ENCODE measurements around the gene SCYGR1. TPM values are rescaled to one million over a fixed set of nuclear protein-coding genes. Genes with fewer than 3 reads are reported as not detected.
A peak's percentile ranks its signal among the peaks of the same experiment; 100 is the strongest.

Gene SCYGR1
- total RNA-seq, 4 donors from 2014 or later, result not detected

DNA sequence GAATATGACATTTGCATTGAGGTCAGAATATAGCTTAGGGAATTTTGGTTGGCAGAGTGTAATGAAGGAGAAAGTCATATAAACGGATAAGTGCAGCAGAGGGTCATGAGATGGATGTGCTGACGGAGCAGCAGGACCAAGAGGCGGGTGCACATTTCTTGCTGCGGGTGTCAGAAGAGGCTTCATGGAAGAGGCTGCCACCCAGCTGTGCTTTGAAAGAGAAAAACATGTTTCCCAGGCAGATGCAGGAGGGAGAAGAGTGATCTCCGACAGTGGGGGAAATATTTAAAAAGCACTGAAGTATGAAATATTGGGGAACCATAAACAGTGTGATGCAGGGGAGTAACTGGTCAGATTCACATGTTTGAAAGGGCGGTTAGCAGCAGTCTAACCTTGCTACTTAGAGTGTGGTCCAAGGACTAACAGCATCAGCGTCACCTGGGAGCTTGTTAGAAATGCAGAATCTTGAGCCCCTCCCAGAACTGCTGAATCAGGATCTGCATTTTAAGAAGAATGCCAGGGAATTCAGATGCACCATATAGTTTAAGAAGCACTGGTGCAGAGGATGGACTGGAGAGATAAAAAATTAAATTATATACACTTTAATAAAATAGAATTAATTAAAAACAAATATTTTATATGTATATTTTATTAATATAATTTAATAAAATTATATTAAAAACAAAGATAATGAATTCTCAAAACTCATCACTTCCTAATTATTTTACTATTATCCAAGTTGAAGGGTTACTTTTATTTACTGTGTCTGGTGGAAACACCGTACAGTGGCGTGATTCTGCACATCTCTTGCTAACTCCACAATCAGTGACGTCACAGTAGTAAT is 36.1 kb upstream of the SCYGR1 start:
- H3K9me3 ChIP-seq, result no peaks in the 10 kb centered on the region
- no peak for DNase-seq (ENCODE audit: extremely low spot score)
- no peak overlapping the region for H3K4me3 ChIP-seq
- no peaks in the 10 kb centered on the region for H3K36me3 ChIP-seq
- no peak overlapping the region for H3K27ac ChIP-seq (replicated peaks in 1 of 4)
- intact Hi-C loops (cut with DNase I), result no loop called here
- H3K27me3 ChIP-seq, result no peaks in the 10 kb centered on the region
- 59% methylated on average over 10 of the region's 10 CpGs for WGBS
- H3K4me1 ChIP-seq, result no peaks in the 10 kb centered on the region
- no peak for TF ChIP-seq POLR2AphosphoS5 (IDR thresholded peaks at IDR 0.05)
- no peak for TF ChIP-seq POLR2A (IDR thresholded peaks at IDR 0.05; ENCODE audit: low read depth)
- TF ChIP-seq EP300 (IDR thresholded peaks at IDR 0.05), result no peak
- no peak for TF ChIP-seq CTCF (IDR thresholded peaks at IDR 0.05)

DNA sequence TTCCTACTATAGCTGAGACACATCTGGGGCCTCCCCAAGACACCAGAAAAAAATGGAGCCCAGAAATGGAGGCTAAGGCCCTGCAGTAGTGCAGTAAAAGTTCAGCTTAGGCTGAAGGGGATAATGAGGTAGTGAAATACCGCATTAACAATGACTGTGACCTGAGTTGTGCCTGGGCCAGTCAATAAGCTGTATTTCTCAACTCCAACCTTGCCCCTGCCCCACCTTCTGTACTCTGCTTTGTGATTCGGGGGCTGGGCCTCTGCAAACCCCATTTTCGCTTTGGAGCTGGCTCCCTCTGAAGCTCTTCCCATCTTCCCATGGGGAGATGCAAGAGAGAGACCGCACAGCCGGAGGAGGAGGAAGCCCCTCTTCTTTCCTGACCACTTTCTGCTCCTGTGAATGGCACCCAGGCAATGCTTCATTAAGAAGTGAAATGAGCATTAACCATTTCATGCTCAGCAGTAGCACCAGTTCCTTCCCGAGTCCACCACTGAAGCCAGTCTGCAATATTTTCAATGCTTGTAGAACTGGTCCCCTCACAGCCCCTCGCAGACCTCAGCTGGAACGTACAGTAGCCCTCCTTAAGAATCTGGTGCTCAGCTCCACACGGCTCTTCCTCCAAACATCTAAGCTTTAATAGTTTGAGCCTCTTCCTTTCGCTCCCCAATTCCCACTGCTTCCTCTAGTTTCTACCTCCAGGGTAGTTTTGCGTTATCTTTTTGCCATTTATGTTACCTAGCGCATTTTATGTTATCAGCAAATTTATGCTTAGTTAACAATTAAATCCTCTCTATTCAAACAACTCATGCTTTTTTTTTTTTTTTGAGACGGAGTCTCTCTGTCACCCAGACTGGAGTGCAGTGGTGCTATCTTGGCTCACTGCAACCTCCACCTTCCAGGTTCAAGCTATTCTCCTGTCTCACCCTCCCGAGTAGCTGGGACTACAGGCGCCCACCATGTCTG is 32.6 kb upstream of the SCYGR1 start:
- Histone ChIP-seq H3K27me3 (no peaks in the 10 kb centered on the region), H3K4me1 (peaks cover 2 to 5% (median 3%) of the 10 kb centered on the region in 4 donors), H3K9me3 (no peaks in the 10 kb centered on the region), H3K27ac (replicated peaks in 1 of 4) (no peak overlapping the region), H3K4me3 (no peak overlapping the region), H3K36me3 (no peaks in the 10 kb centered on the region)
- DNase-seq (ENCODE audit: extremely low spot score), result no peak
- TF ChIP-seq CTCF (IDR thresholded peaks at IDR 0.05) (no peak), POLR2A (IDR thresholded peaks at IDR 0.05; ENCODE audit: low read depth) (no peak), POLR2AphosphoS5 (IDR thresholded peaks at IDR 0.05) (no peak), EP300 (IDR thresholded peaks at IDR 0.05) (no peak)
- 87% methylated on average over 15 of the region's 15 CpGs for WGBS
- intact Hi-C loops (cut with DNase I), result no loop called here

GRCh38 chr2:227416701-227417100 is 29.0 kb upstream of the SCYGR1 start:
- TF ChIP-seq POLR2AphosphoS5 (IDR thresholded peaks at IDR 0.05) (no peak), CTCF (IDR thresholded peaks at IDR 0.05) (no peak), EP300 (IDR thresholded peaks at IDR 0.05) (no peak), POLR2A (IDR thresholded peaks at IDR 0.05; ENCODE audit: low read depth) (no peak)
- Histone ChIP-seq H3K27me3 (no peaks in the 10 kb centered on the region), H3K36me3 (no peaks in the 10 kb centered on the region), H3K9me3 (no peaks in the 10 kb centered on the region), H3K4me1 (peaks cover 5 to 13% (median 7%) of the 10 kb centered on the region in 4 donors), H3K4me3 (no peak overlapping the region), H3K27ac (replicated peaks in 1 of 4) (peak overlapping the region; percentile 4 to 50 (median 44))
- WGBS, result 82% methylated on average over 4 of the region's 4 CpGs
- no peak for DNase-seq (ENCODE audit: extremely low spot score)
- intact Hi-C loops (cut with DNase I), result no loop called here

DNA sequence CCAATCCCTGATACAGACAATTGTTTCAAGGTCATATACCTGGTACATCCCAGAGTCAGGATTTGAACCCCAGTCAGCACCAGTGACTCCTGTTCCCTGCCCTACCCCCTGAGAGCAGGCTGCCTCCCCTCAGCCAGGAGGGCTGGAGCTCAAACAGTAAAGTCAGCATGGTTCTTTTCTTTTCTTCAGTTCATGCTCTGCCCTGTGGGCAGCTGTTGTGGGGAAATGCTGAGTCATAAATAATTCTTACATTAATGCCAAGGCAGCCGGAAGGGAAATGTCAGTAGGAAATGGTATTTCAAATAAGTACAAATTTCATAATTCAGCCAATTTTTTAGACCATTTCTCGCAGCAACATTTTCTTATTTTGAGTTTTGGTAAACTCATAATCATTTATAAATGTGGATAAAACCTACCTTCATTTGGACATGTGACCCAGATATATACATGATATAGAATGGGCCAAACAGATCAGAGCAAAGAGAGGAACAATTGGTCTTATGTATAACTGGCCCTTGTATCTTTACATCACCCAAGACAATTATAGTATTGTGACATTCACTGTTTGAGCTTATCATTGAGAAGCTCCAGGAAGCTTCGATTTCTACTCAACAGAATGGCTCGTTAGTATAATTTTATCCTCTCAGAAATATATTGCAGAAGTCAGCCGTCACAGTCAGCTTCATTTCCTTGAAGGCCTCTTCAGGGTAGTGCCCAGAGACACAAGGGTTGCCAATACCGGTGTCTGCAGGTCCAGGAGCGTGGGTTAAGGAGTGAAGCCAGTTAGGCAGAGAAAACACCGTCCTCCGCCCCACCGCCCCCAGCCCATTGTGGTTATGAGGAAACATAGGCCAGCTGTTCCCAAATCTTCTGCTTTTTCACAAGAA is 28.0 kb upstream of the SCYGR1 start:
- Histone ChIP-seq H3K27me3 (no peaks in the 10 kb centered on the region), H3K9me3 (no peaks in the 10 kb centered on the region), H3K27ac (replicated peaks in 1 of 4) (peak overlapping the region; percentile 4 to 50 (median 44)), H3K4me1 (peaks cover 5 to 13% (median 7%) of the 10 kb centered on the region in 4 donors), H3K4me3 (no peak overlapping the region), H3K36me3 (no peaks in the 10 kb centered on the region)
- WGBS, result 52% methylated on average over 10 of the region's 10 CpGs
- no peak for DNase-seq (ENCODE audit: extremely low spot score)
- intact Hi-C loops (cut with DNase I), result no loop called here
- TF ChIP-seq EP300 (IDR thresholded peaks at IDR 0.05) (no peak), POLR2AphosphoS5 (IDR thresholded peaks at IDR 0.05) (peak in 1 of 2 donors; percentile 33)

All from esophagus muscularis mucosa (tissue), 4 donors.